K562 (cell line): Measurements from ENCODE around the gene WRAP53. TPM values are rescaled to one million over a fixed set of nuclear protein-coding genes. Genes with fewer than 3 reads are reported as not detected.
A peak's percentile ranks its signal among the peaks of the same experiment; 100 is the strongest.

ENCODE experiments used
- BMI1 ChIP-seq: fragments of 150-350 bp; IDR thresholded peaks from 2 replicates; pipeline ENCODE4 v1.6.1; 2014; ENCODE audit warnings: low read length
- MGA ChIP-seq: fragments of 450-650 bp; IDR thresholded peaks from 2 replicates; pipeline ENCODE4 v1.6.1; 2016; ENCODE audit warnings: mild to moderate bottlenecking, moderate library complexity
- ZNF23 ChIP-seq: fragments of 250-450 bp; sonication (Bioruptor Pico); IDR thresholded peaks from 2 replicates; pipeline ENCODE4 v1.4.0; 2020; ENCODE audit warnings: mild to moderate bottlenecking
- polyA plus RNA-seq, 8 experiments: library from polyadenylated mRNA; depleted of rRNA in 4 of 8; stranded (reverse) in 5 of 8; unstranded in 3 of 8; fragments of >200 nt; fragmentation: Nextera tagmentation in 2 of 8; fragmentation: Illumina TruSeq in 1 of 8; extraction: Ambion mirVana in 2 of 8; extraction: Trizol in 1 of 8; gene quantifications; 2 replicates each; pipeline versions ENCODE4 v1.2.1 to v1.2.3, GENCODE V29; 2011 to 2014; ENCODE audit warnings: inconsistent platforms in 1 of 8, missing spikeins in 1 of 8
- total RNA-seq, 7 experiments: library from RNA; depleted of rRNA in 6 of 7; stranded (reverse); fragments of >200 nt in 6 of 7; fragmentation: Illumina TruSeq in 2 of 7; extraction: Trizol in 2 of 7; gene quantifications; 2 replicates each; pipeline versions ENCODE4 v1.2.1 to v1.2.3, GENCODE V29; 2011 to 2021; ENCODE audit warnings: low replicate concordance in 1 of 7

WRAP53 gene
- total and polyA plus RNA-seq, 9 of the 15 experiments (the other 6 are each of a cell fraction or from before 2014, with no cell fraction given), result 0.72 to 18.2 (median 13.4) TPM

- peak; percentile 24; the same call in 1 of the 2 replicates for TF ChIP-seq MGA
- TF ChIP-seq ZNF23 (CRISPR knock-in tag), result no peak
- TF ChIP-seq BMI1, result 0 out of 2 replicates have a peak, but pooled peaks have one; percentile 29
These were observed 29.6 kb downstream of the WRAP53 start (continued) for GRCh38 chr17:7717756-7718350.
